ENCODE measurements around the gene CYGB. TPM values are rescaled to one million over a fixed set of nuclear protein-coding genes. Genes with fewer than 3 reads are reported as not detected.
A peak's percentile ranks its signal among the peaks of the same experiment; 100 is the strongest.

Gene CYGB
- polyA plus RNA-seq, 1 donor (not counting 4 experiments of a cell fraction or from before 2014, with no cell fraction given): 10.3 TPM

DNA sequence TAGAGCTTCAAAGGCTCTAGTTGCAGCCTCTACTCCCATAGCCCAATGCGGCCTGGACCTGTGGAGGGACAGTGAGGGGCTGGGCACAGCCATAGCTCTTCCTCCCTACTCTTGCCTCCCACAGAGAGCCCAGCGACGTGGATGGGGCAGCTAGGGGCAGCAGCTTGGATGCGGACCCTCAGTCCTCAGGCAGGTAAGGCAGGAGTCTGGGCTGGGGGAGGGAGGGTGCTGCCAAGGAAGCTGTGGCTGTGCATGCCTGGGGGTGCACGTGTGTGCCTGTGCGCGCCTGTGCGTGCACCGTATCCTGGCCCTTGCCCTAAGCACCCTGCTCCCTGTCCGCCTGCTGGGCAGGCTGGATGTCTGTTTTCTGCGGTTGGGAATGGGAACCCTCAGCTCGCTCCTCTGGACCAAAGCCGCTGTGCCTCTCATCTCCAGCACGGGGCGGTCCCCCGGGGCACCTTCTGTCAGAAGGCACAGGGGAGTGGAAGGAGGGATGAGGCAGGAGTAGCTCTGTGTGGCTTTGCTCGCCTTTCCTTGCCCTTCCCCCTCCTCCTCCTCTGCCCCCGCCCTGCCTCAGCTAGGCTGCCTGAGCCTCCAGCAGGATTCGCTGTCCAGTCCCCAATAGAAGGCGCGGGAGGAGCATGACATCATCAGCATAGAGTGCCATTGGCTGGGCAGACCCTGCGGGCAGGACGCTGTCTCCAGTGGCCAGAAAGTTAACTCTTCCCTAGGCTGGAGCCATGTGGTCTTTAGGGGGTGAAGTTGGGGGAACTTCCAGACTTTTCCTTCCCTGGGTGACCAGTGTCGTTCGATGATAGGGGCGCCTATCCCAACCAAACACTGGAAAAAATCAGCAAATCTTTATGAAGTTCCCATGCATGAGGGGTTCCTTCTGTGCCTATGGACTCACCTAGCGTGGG lies 3.1 kb upstream of the CYGB start:
- dilution Hi-C loops (cut with MboI; ENCODE audit: extremely low pct_ligation_motif_present, low sequenced_read_pairs): no loop called here
- Histone ChIP-seq H3K27ac (ENCODE audit: control insufficient read depth, insufficient read depth, low read length) (no peak overlapping the region), H3K36me3 (ENCODE audit: control insufficient read depth in 2 of 2, extremely low read depth in 1 of 2, insufficient read depth in 2 of 2, low read length in 2 of 2) (peaks cover 0 to 7% of the 10 kb centered on the region in 2 experiments), H3K9me3 (ENCODE audit: control insufficient read depth, low read depth, low read length) (no peaks in the 10 kb centered on the region), H3K4me2 (ENCODE audit: control insufficient read depth, extremely low read depth, insufficient read depth, low read depth, low read length) (peak overlapping the region; percentile 76), H3K79me2 (ENCODE audit: control insufficient read depth, insufficient read depth, low read length) (no peaks in the 10 kb centered on the region), H3K4me1 (ENCODE audit: control insufficient read depth, extremely low read depth, insufficient read depth, low read length) (peaks cover 17% of the 10 kb centered on the region), H2AFZ (ENCODE audit: control insufficient read depth, low read length) (peak overlapping the region; percentile 54), H3K27me3 (ENCODE audit: control insufficient read depth, extremely low read depth, insufficient read depth, low read length) (peaks cover 55% of the 10 kb centered on the region), H3K9ac (ENCODE audit: control insufficient read depth, extremely low read depth, insufficient read depth, low read length) (peak overlapping the region; percentile 58), H3K9me1 (ENCODE audit: control insufficient read depth, extremely low read depth, insufficient read depth, low read length) (no peaks in the 10 kb centered on the region), H4K20me1 (ENCODE audit: control insufficient read depth, extremely low read depth, insufficient read depth, low read length) (no peaks in the 10 kb centered on the region), H3K4me3 (ENCODE audit: control insufficient read depth in 2 of 3, extremely low read depth in 1 of 3, insufficient read depth in 2 of 3, low read depth in 1 of 3, low read length in 3 of 3) (peak overlapping the region; percentile 18 to 39 (median 19))
- FAIRE-seq (peak; percentile 99), DNase-seq (ENCODE audit: low read depth, low spot score) (no peak)
- TF ChIP-seq EZH2 (IDR thresholded peaks at IDR 0.05; ENCODE audit: low read length): no peak
- TF ChIP-seq, protein P1, sequence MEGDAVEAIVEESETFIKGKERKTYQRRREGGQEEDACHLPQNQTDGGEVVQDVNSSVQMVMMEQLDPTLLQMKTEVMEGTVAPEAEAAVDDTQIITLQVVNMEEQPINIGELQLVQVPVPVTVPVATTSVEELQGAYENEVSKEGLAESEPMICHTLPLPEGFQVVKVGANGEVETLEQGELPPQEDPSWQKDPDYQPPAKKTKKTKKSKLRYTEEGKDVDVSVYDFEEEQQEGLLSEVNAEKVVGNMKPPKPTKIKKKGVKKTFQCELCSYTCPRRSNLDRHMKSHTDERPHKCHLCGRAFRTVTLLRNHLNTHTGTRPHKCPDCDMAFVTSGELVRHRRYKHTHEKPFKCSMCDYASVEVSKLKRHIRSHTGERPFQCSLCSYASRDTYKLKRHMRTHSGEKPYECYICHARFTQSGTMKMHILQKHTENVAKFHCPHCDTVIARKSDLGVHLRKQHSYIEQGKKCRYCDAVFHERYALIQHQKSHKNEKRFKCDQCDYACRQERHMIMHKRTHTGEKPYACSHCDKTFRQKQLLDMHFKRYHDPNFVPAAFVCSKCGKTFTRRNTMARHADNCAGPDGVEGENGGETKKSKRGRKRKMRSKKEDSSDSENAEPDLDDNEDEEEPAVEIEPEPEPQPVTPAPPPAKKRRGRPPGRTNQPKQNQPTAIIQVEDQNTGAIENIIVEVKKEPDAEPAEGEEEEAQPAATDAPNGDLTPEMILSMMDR (optimal IDR thresholded peaks at IDR 0.05 in 1 of 3, IDR thresholded peaks at IDR 0.05 in 1 of 3, conservative IDR thresholded peaks at IDR 0.05 in 1 of 3; ENCODE audit: extremely low read depth in 1 of 3, insufficient read depth in 2 of 3, low read length in 3 of 3): peak in 1 of 3 experiments; percentile 27

GRCh38 chr17:76539631-76540271 lies 2.2 kb upstream of the CYGB start, which contains the start of gene PRCD:
PRCD (plus strand) TSS chr17:76540044; CDS start chr17:76540142, 98 bp downstream.
- Histone ChIP-seq H3K4me2 (ENCODE audit: control insufficient read depth, extremely low read depth, insufficient read depth, low read depth, low read length) (peak within 1 kb of the TSS; percentile 76), H3K9me1 (ENCODE audit: control insufficient read depth, extremely low read depth, insufficient read depth, low read length) (no peaks in the 10 kb centered on the region), H3K27me3 (ENCODE audit: control insufficient read depth, extremely low read depth, insufficient read depth, low read length) (peaks cover 49% of the 10 kb centered on the region), H2AFZ (ENCODE audit: control insufficient read depth, low read length) (peak within 1 kb of the TSS; percentile 54), H3K79me2 (ENCODE audit: control insufficient read depth, insufficient read depth, low read length) (no peaks in the 10 kb centered on the region), H3K9me3 (ENCODE audit: control insufficient read depth, low read depth, low read length) (no peaks in the 10 kb centered on the region), H3K4me1 (ENCODE audit: control insufficient read depth, extremely low read depth, insufficient read depth, low read length) (peaks cover 23% of the 10 kb centered on the region), H3K36me3 (ENCODE audit: control insufficient read depth in 2 of 2, extremely low read depth in 1 of 2, insufficient read depth in 2 of 2, low read length in 2 of 2) (peaks cover 0 to 3% of the 10 kb centered on the region in 2 experiments), H3K9ac (ENCODE audit: control insufficient read depth, extremely low read depth, insufficient read depth, low read length) (peak within 1 kb of the TSS; percentile 58), H3K27ac (ENCODE audit: control insufficient read depth, insufficient read depth, low read length) (no peak within 1 kb of the TSS), H4K20me1 (ENCODE audit: control insufficient read depth, extremely low read depth, insufficient read depth, low read length) (no peaks in the 10 kb centered on the region), H3K4me3 (ENCODE audit: control insufficient read depth in 2 of 3, extremely low read depth in 1 of 3, insufficient read depth in 2 of 3, low read depth in 1 of 3, low read length in 3 of 3) (peak within 1 kb of the TSS; percentile 18 to 39 (median 19))
- no peak for TF ChIP-seq EZH2 (IDR thresholded peaks at IDR 0.05; ENCODE audit: low read length)
- TF ChIP-seq, protein P1 (optimal IDR thresholded peaks at IDR 0.05 in 1 of 3, IDR thresholded peaks at IDR 0.05 in 1 of 3, conservative IDR thresholded peaks at IDR 0.05 in 1 of 3; ENCODE audit: extremely low read depth in 1 of 3, insufficient read depth in 2 of 3, low read length in 3 of 3): peak in 1 of 3 experiments; percentile 11
- dilution Hi-C loops (cut with MboI; ENCODE audit: extremely low pct_ligation_motif_present, low sequenced_read_pairs): no loop called here
- peak; percentile 41 for FAIRE-seq
- no peak for DNase-seq (ENCODE audit: low read depth, low spot score)
